ENCODE results near the gene MBNL1.
A peak's percentile ranks its signal among the peaks of the same experiment; 100 is the strongest.

The MBNL1 gene

DNA sequence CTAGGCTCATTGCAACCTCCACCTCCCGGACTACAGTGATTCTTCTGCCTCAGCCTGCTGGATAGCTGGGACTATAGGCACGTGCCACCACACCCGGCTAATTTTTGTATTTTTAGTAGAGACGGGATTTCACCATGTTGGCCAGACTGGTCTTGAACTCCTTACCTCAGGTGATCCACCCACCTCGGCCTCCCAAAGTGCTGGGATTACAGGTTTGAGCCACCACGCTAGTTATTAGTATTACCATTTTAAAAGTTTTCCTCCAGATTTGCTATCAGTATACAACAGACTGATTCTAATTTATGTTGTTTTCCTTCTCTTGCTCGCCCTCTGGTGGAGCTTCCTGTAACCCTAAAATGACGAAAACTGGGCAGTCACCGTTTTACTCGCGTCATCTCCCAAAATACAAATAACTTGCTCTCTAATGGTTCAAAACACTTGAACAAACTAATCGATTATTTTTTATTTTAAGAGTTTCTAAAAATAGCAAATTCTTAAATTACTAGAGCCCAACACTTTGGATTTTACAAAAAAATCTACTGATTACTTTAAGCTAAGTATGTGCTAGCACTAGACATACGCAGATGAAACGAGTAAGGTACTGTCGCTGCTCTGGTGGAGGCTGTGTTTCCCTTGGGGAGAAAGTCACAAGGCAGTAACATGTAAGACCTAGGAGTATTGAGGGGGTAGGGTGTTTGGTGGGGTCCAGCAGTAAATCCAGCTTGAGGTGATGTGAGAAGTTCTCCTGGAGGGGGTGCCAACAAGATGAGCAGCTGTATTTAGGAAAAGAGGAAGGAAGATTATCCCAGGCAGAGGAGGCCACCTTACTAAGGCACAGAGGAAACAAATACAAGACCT lies 203.3 kb downstream of the MBNL1 start:
- peak; percentile 46 for DNase-seq (ENCODE audit: extremely low spot score)
- peak; percentile 71 for TF ChIP-seq CTCF (IDR thresholded peaks at IDR 0.05; ENCODE audit: control extremely low read depth, extremely low read depth, low read depth, missing control alignments)
- CTCF ChIA-PET, result interaction anchor here (0.8 to 2.8 kb wide), 41 partner anchors 10 to 446 kb away, joined by 3 to 36 read pairs (median 4); no protein-coding TSS in a partner anchor
- POLR2A ChIA-PET, result interaction anchor here (0.9 kb wide), 1 partner anchor 41 kb away, joined by 4 read pairs; no protein-coding TSS in a partner anchor

GRCh38 chr3:152472672-152472954 lies 203.9 kb downstream of the MBNL1 start:
- ChIA-PET POLR2A (interaction anchor here (0.9 kb wide), 1 partner anchor 41 kb away, joined by 4 read pairs; no protein-coding TSS in a partner anchor), CTCF (interaction anchor here (0.9 to 2.8 kb wide), 35 partner anchors 10 to 420 kb away, joined by 3 to 36 read pairs (median 4); no protein-coding TSS in a partner anchor)
- TF ChIP-seq CTCF (IDR thresholded peaks at IDR 0.05; ENCODE audit: control extremely low read depth, extremely low read depth, low read depth, missing control alignments), result no peak
- no peak for DNase-seq (ENCODE audit: extremely low spot score)

DNA sequence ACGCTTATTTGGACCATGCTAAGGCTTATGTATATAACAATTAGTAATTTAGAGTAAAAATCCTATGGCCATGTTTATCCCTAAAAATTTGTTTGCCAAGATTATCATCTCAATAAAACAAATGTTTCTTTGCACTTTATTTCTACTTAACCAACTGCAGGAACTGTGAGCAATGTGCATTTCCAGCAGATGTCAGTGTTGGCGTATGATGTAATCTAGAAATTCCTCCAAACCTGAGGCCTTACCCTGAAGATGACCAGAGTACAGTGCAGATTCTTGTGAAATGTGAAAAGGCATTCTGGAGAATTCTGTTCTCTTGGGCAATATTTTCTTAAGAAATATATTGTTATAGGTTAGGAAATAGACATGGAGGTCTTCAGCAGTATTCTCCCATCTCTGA lies 205.9 kb downstream of the MBNL1 start:
- CTCF ChIA-PET, result interaction anchor here (0.9 to 2.2 kb wide), 12 partner anchors 8 to 438 kb away, joined by 3 to 25 read pairs (median 4); no protein-coding TSS in a partner anchor
- POLR2A ChIA-PET, result no interaction called here
- DNase-seq (ENCODE audit: extremely low spot score), result peak; percentile 39
- TF ChIP-seq CTCF (IDR thresholded peaks at IDR 0.05; ENCODE audit: control extremely low read depth, extremely low read depth, low read depth, missing control alignments), result peak; percentile 82

- no peak for TF ChIP-seq CTCF (IDR thresholded peaks at IDR 0.05; ENCODE audit: control extremely low read depth, extremely low read depth, low read depth, missing control alignments)
- ChIA-PET CTCF (interaction anchor here (1.1 to 2.9 kb wide), 4 partner anchors 10 to 97 kb away, joined by 3 to 9 read pairs (median 5); no protein-coding TSS in a partner anchor), POLR2A (no interaction called here)
- DNase-seq (ENCODE audit: extremely low spot score), result no peak
Measured at GRCh38 chr3:152477422-152477821, 208.7 kb downstream of the MBNL1 start.

DNA sequence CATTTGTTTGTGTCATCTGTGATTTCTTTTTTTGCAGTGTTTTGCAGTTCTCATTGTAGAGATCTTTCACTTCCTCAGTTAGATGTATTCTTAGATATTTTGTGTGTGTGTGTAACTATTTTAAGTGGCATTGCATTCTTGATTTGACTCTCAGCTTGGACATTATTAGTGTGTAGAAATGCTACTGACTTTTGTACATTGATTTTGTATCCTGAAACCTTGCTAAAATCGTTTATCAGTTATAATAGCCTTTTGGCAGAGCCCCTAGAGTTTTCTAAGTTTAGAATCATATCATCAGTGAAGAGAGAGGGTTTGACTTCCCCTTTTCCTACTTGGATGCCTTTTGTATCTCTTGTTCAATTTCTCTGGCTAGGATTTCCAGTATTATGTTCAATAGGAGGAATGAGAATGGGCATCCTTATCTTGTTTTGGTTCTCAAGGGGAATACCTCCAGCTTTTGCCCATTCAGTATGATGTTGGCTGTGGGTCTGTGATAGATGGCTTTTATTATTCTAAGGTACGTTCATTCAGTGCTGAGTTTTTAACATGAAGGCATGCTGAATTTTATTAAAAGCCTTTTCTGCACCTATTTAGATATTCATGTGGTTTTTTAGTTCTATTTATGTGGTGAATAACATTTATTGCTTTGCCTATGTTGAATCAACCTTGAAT lies 211.7 kb downstream of the MBNL1 start:
- DNase-seq (ENCODE audit: extremely low spot score), result no peak
- POLR2A ChIA-PET, result no interaction called here
- CTCF ChIA-PET, result interaction anchor here (0.9 to 1.3 kb wide), 2 partner anchors 14 to 32 kb away, joined by 3 to 4 read pairs; no protein-coding TSS in a partner anchor
- TF ChIP-seq CTCF (IDR thresholded peaks at IDR 0.05; ENCODE audit: control extremely low read depth, extremely low read depth, low read depth, missing control alignments), result no peak

GRCh38 chr3:152486364-152486763 lies 217.6 kb downstream of the MBNL1 start:
- POLR2A ChIA-PET, result no interaction called here
- no peak for TF ChIP-seq CTCF (IDR thresholded peaks at IDR 0.05; ENCODE audit: control extremely low read depth, extremely low read depth, low read depth, missing control alignments)
- DNase-seq (ENCODE audit: extremely low spot score), result no peak
- CTCF ChIA-PET, result interaction anchor here (1.1 to 2.3 kb wide), 2 partner anchors 14 to 20 kb away, joined by 4 to 17 read pairs; no protein-coding TSS in a partner anchor
